Smooth muscle cell (in vitro differentiated cells): Measurements from ENCODE around the gene STIM1. TPM values are rescaled to one million over a fixed set of nuclear protein-coding genes. Genes with fewer than 3 reads are reported as not detected.
A peak's percentile ranks its signal among the peaks of the same experiment; 100 is the strongest.

Experiments
- DNase-seq: peaks from one replicate; lab custom pipeline; 2025; ENCODE audit not compliant: unreplicated experiment; lab: John Stamatoyannopoulos, UW
- H2AFZ ChIP-seq: fragments of 200-600 bp; sonication (generic); 2 replicates; pipeline ENCODE4 v1.6.0; 2016; ENCODE audit warnings: antibody characterized with exemption, low read depth, mild to moderate bottlenecking
- H3F3A ChIP-seq: fragments of 200-600 bp; sonication (generic); 2 replicates; pipeline ENCODE4 v1.6.0; 2017; ENCODE audit warnings: antibody characterized with exemption, low read depth
- H3K27ac ChIP-seq: fragments of 200-600 bp; sonication (generic); 2 replicates; pipeline ENCODE4 v1.5.1; 2016; ENCODE audit warnings: low read depth, mild to moderate bottlenecking
- H3K27me3 ChIP-seq: fragments of 200-600 bp; sonication (generic); 2 replicates; pipeline ENCODE4 v1.6.1; 2016; ENCODE audit warnings: low read depth, mild to moderate bottlenecking
- H3K36me3 ChIP-seq: fragments of 200-600 bp; sonication (generic); 2 replicates; pipeline ENCODE4 v1.5.1; 2016; ENCODE audit warnings: low read depth
- H3K4me1 ChIP-seq: fragments of 200-600 bp; sonication (generic); 2 replicates; pipeline ENCODE4 v1.5.1; 2016; ENCODE audit warnings: low read depth
- H3K4me2 ChIP-seq: fragments of 200-600 bp; sonication (generic); 2 replicates; pipeline ENCODE4 v1.6.0; 2016; ENCODE audit warnings: mild to moderate bottlenecking
- H3K4me3 ChIP-seq: fragments of 200-600 bp; sonication (generic); 2 replicates; pipeline ENCODE4 v1.5.1; 2016; ENCODE audit warnings: mild to moderate bottlenecking
- H3K79me2 ChIP-seq: fragments of 200-600 bp; sonication (generic); 2 replicates; pipeline ENCODE4 v1.6.0; 2016; ENCODE audit warnings: low read depth, mild to moderate bottlenecking
- H3K9ac ChIP-seq: fragments of 200-600 bp; sonication (generic); 2 replicates; pipeline ENCODE4 v1.6.0; 2016; ENCODE audit warnings: low read depth
- H3K9me3 ChIP-seq: fragments of 200-600 bp; sonication (generic); replicated peaks from 2 replicates; pipeline ENCODE4 v1.5.1; 2016; ENCODE audit warnings: low read depth
- H4K20me1 ChIP-seq: fragments of 200-600 bp; sonication (generic); 2 replicates; pipeline ENCODE4 v1.6.0; 2016; ENCODE audit warnings: low read depth
- CTCF ChIP-seq: fragments of 200-600 bp; sonication (generic); IDR thresholded peaks from 2 replicates; pipeline ENCODE4 v1.5.1; 2017; ENCODE audit warnings: borderline replicate concordance, mild to moderate bottlenecking, antibody characterized with exemption; ENCODE audit not compliant: insufficient read depth, poor library complexity, severe bottlenecking
- WGBS: methylation state at CpG from one replicate; pipeline ENCODE4 v1.1.7; 2016; ENCODE audit warnings: low lambda C conversion rate; 5-methylcytosine and 5-hydroxymethylcytosine counted together
- polyA plus RNA-seq: library from polyadenylated mRNA; unstranded; fragments of >200 nt; fragmentation: Nextera tagmentation; extraction: Ambion mirVana; gene quantifications from 2 replicates; pipeline ENCODE4 v1.2.1, GENCODE V29; 2016
- total RNA-seq: library from RNA; depleted of rRNA; stranded (reverse); fragments of >200 nt; gene quantifications from 2 replicates; pipeline ENCODE4 v1.2.3, GENCODE V29; 2014

The STIM1 gene
- total and polyA plus RNA-seq, 2 experiments from 2014 or later = 15.3 to 31.5 TPM

GRCh38 chr11:3956038-3956437 lies 100.6 kb downstream of the STIM1 start:
- Histone ChIP-seq H3K4me1 (peaks cover 10% of the 10 kb centered on the region), H3K27me3 (no peaks in the 10 kb centered on the region), H3F3A (no peaks in the 10 kb centered on the region), H3K4me3 (no peak overlapping the region), H4K20me1 (peaks cover 16% of the 10 kb centered on the region), H3K4me2 (no peak overlapping the region), H3K79me2 (peaks cover 12% of the 10 kb centered on the region), H3K36me3 (no peaks in the 10 kb centered on the region), H2AFZ (no peak overlapping the region), H3K9me3 (no peaks in the 10 kb centered on the region), H3K27ac (peak overlapping the region; percentile 63), H3K9ac (no peak overlapping the region)
- WGBS = 88% methylated on average over 2 of the region's 2 CpGs
- no peak for TF ChIP-seq CTCF
- DNase-seq = no peak

GRCh38 chr11:3956748-3957147 lies 101.3 kb downstream of the STIM1 start:
- Histone ChIP-seq H3K36me3 (no peaks in the 10 kb centered on the region), H3F3A (no peaks in the 10 kb centered on the region), H3K9me3 (no peaks in the 10 kb centered on the region), H3K79me2 (peaks cover 15% of the 10 kb centered on the region), H3K4me3 (no peak overlapping the region), H3K4me1 (peaks cover 5% of the 10 kb centered on the region), H3K27me3 (no peaks in the 10 kb centered on the region), H4K20me1 (peaks cover 13% of the 10 kb centered on the region), H2AFZ (no peak overlapping the region), H3K4me2 (no peak overlapping the region), H3K9ac (no peak overlapping the region), H3K27ac (no peak overlapping the region)
- no peak for DNase-seq
- 99% methylated on average over 4 of the region's 4 CpGs for WGBS
- no peak for TF ChIP-seq CTCF

- no peak for TF ChIP-seq CTCF
- Histone ChIP-seq H2AFZ (no peak overlapping the region), H3K27ac (no peak overlapping the region), H3K79me2 (peaks cover 19% of the 10 kb centered on the region), H3K4me3 (no peak overlapping the region), H3F3A (no peaks in the 10 kb centered on the region), H3K9ac (no peak overlapping the region), H3K36me3 (no peaks in the 10 kb centered on the region), H3K27me3 (no peaks in the 10 kb centered on the region), H3K4me2 (no peak overlapping the region), H3K4me1 (no peaks in the 10 kb centered on the region), H3K9me3 (no peaks in the 10 kb centered on the region), H4K20me1 (peaks cover 11% of the 10 kb centered on the region)
- no peak for DNase-seq
- 63% methylated on average over 3 of the region's 3 CpGs for WGBS
Measured at GRCh38 chr11:3957437-3957836, 102.0 kb downstream of the STIM1 start.

GRCh38 chr11:3958281-3958680 lies 102.8 kb downstream of the STIM1 start:
- TF ChIP-seq CTCF = no peak
- Histone ChIP-seq H3K4me1 (no peaks in the 10 kb centered on the region), H3F3A (no peaks in the 10 kb centered on the region), H3K79me2 (peaks cover 17% of the 10 kb centered on the region), H3K36me3 (no peaks in the 10 kb centered on the region), H3K4me2 (no peak overlapping the region), H3K9me3 (no peaks in the 10 kb centered on the region), H4K20me1 (peaks cover 11% of the 10 kb centered on the region), H3K27ac (no peak overlapping the region), H2AFZ (no peak overlapping the region), H3K9ac (no peak overlapping the region), H3K27me3 (no peaks in the 10 kb centered on the region), H3K4me3 (no peak overlapping the region)
- DNase-seq = no peak
- WGBS = 65% methylated on average over 2 of the region's 2 CpGs
